Chondrocyte (in vitro differentiated cells): ENCODE data around the gene TRPV2. TPM values are rescaled to one million over a fixed set of nuclear protein-coding genes. Genes with fewer than 3 reads are reported as not detected.

ENCODE experiments used
- DNase-seq: peaks from one replicate; pipeline ENCODE4 v3.0.0; 2021; ENCODE audit warnings: mixed read lengths, low spot score
- H3K27ac Mint-ChIP-seq: one replicate; pipeline ENCODE4 v1.8.0; 2021; ENCODE audit warnings: mild to moderate bottlenecking, moderate library complexity, mixed read lengths; ENCODE audit not compliant: unreplicated experiment
- H3K27me3 Mint-ChIP-seq: 2 replicates; pipeline ENCODE4 v1.8.0; 2021; ENCODE audit warnings: low read depth, mixed read lengths
- H3K36me3 Mint-ChIP-seq: 2 replicates; pipeline ENCODE4 v1.8.0; 2021; ENCODE audit warnings: low read depth, mixed read lengths
- H3K4me1 Mint-ChIP-seq: 2 replicates; pipeline ENCODE4 v1.8.0; 2021; ENCODE audit warnings: low read depth, mild to moderate bottlenecking, mixed read lengths
- H3K4me3 Mint-ChIP-seq: one replicate; pipeline ENCODE4 v1.8.0; 2021; ENCODE audit warnings: mild to moderate bottlenecking, moderate library complexity, mixed read lengths; ENCODE audit not compliant: unreplicated experiment
- H3K9me3 Mint-ChIP-seq: 2 replicates; pipeline ENCODE4 v1.8.0; 2021; ENCODE audit warnings: low read depth, mixed read lengths
- total RNA-seq: library from RNA; stranded (reverse); gene quantifications from 3 replicates; pipeline ENCODE4 v1.2.1, GENCODE V29; 2021
- TF ChIP-seq, protein P1 (sequence below): fragments of 200-600 bp; sonication (generic); IDR thresholded peaks from 2 replicates; pipeline ENCODE4 v1.5.0; 2021; ENCODE audit warnings: antibody characterized with exemption, mild to moderate bottlenecking, moderate library complexity

Gene TRPV2
- total RNA-seq, 1 donor from 2014 or later: 43.5 TPM

DNA sequence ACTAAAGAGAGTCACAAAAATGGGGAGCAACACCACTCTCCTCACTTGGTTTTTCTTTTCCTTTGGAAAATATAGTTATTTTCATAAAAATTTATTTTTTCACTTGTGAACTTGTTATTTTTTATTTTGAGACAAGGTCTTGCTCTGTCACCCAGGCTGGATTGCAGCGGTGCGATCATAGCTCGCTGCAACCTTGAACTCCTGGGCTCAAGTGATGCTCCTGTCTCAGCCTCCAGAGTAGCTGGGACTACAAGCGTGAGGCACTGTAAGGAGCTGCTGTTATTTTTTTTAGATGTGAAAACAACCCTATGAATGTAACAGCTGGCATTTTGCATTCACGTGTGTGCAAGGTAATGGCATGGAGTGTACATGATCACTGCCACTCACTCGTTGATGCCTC is 51.7 kb downstream of the TRPV2 start:
- TF ChIP-seq, protein P1, sequence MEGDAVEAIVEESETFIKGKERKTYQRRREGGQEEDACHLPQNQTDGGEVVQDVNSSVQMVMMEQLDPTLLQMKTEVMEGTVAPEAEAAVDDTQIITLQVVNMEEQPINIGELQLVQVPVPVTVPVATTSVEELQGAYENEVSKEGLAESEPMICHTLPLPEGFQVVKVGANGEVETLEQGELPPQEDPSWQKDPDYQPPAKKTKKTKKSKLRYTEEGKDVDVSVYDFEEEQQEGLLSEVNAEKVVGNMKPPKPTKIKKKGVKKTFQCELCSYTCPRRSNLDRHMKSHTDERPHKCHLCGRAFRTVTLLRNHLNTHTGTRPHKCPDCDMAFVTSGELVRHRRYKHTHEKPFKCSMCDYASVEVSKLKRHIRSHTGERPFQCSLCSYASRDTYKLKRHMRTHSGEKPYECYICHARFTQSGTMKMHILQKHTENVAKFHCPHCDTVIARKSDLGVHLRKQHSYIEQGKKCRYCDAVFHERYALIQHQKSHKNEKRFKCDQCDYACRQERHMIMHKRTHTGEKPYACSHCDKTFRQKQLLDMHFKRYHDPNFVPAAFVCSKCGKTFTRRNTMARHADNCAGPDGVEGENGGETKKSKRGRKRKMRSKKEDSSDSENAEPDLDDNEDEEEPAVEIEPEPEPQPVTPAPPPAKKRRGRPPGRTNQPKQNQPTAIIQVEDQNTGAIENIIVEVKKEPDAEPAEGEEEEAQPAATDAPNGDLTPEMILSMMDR: no peak
- DNase-seq: no peak
- Mint-ChIP-seq H3K4me3 (no peak overlapping the region), H3K36me3 (no peaks in the 10 kb centered on the region), H3K27me3 (peaks cover 2% of the 10 kb centered on the region), H3K9me3 (no peaks in the 10 kb centered on the region), H3K4me1 (peaks cover 12% of the 10 kb centered on the region), H3K27ac (no peak overlapping the region)

DNA sequence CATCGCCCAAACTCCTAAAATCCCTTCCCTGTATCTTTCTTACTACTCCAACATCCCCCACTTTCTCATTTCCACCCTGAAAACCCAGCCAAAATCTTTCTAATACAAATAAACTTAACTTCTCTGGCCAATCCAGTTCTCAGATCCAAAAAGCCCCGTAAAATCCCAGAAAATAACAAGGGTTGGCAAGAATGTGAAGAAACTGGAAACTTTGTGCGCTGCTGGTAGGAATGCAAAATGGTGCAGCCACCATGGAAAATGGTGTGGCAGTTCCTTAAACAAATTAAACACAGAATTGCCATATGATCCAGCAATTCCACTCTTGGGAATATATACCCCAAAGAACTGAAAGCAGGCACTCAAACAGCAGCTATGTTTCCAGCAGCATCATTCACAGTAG is 52.5 kb downstream of the TRPV2 start:
- Mint-ChIP-seq H3K27ac (no peak overlapping the region), H3K4me3 (no peak overlapping the region), H3K4me1 (peaks cover 12% of the 10 kb centered on the region), H3K36me3 (no peaks in the 10 kb centered on the region), H3K9me3 (no peaks in the 10 kb centered on the region), H3K27me3 (peaks cover 3% of the 10 kb centered on the region)
- DNase-seq: no peak
- TF ChIP-seq, protein P1: no peak

DNA sequence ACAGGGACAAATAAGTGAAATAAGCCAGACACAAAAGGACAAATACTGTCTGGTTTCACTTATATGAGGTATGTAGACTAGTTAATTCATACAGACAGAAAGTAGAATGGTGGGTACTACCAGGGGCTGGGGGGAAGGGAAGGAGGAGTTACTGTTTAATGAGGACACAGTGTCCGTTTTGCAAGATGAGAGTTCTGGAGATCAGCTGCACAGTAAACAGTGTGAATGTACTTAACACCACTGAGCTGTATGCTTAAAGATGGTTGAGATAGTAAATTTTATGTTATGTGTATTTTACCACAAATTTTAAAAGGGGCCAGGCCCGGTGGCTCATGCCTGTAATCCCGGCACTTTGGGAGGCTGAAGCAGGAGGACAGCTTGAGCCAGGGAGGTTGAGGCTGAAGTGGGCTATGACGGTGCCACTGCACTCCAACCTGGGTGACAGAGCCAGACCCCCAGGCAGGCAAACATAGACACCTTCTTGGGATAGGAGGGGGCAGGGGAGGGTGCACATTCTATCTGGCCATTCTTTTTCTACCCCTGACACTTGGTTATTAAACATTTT is 53.1 kb downstream of the TRPV2 start:
- Mint-ChIP-seq H3K4me1 (peaks cover 8% of the 10 kb centered on the region), H3K36me3 (no peaks in the 10 kb centered on the region), H3K4me3 (no peak overlapping the region), H3K9me3 (no peaks in the 10 kb centered on the region), H3K27ac (no peak overlapping the region), H3K27me3 (peaks cover 3% of the 10 kb centered on the region)
- TF ChIP-seq, protein P1: no peak
- no peak for DNase-seq

- no peak overlapping the region for H3K27ac Mint-ChIP-seq
- H3K9me3 Mint-ChIP-seq: no peaks in the 10 kb centered on the region
- peaks cover 3% of the 10 kb centered on the region for H3K27me3 Mint-ChIP-seq
- no peaks in the 10 kb centered on the region for H3K36me3 Mint-ChIP-seq
- H3K4me1 Mint-ChIP-seq: peaks cover 4% of the 10 kb centered on the region
- no peak overlapping the region for H3K4me3 Mint-ChIP-seq
- TF ChIP-seq, protein P1: no peak
- no peak for DNase-seq
Measured at GRCh38 chr17:16470265-16470664, 54.9 kb downstream of the TRPV2 start.

GRCh38 chr17:16471295-16471694 is 55.9 kb downstream of the TRPV2 start:
- Mint-ChIP-seq H3K4me1 (peaks cover 4% of the 10 kb centered on the region), H3K27ac (no peak overlapping the region), H3K9me3 (no peaks in the 10 kb centered on the region), H3K4me3 (no peak overlapping the region), H3K27me3 (peaks cover 3% of the 10 kb centered on the region), H3K36me3 (no peaks in the 10 kb centered on the region)
- DNase-seq: no peak
- TF ChIP-seq, protein P1: no peak
